Fibroblast of the conjunctiva (primary cell): ENCODE measurements around the gene CMTM1.
"Not testable (repeated sequence)": the region's sequence is repeated elsewhere in the genome, so short reads cannot be mapped to it uniquely, and the experiment has no call there.

Source experiments
- DNase-seq: peaks from one replicate; pipeline ENCODE4 v3.0.0-alpha.2; 2010; ENCODE audit warnings: low read depth

The CMTM1 gene

DNA sequence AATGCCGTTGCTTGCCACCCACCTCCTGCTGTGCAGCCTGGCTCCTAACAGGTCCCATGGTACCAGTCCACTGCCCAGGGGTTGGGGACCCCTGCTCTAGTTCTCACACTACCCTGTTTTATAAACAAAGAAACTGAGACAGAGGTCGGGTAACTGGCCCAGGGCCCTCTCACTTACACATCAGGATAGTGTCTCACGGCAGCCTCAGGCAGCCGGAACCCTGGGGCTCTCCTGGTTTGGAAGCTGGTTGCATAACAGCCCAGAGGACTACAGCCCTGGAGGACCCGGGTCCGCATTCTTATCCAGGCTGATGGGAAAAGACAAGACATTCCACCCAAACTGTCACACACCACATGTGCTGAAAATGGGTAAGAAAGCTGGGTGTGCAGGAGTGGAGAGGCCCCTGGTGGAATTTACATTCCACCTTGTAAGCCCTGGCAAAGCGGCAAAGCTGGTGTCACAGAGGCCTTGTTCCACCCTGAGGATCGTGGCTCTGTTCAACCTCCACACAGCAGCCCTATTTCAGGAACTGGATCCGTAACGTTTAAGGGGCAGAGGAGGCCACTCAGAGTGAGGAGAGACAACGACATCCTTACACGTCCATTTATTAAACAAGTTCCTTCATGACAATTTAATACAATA lies 48.0 kb downstream of the CMTM1 start:
- DNase-seq = no peak

DNA sequence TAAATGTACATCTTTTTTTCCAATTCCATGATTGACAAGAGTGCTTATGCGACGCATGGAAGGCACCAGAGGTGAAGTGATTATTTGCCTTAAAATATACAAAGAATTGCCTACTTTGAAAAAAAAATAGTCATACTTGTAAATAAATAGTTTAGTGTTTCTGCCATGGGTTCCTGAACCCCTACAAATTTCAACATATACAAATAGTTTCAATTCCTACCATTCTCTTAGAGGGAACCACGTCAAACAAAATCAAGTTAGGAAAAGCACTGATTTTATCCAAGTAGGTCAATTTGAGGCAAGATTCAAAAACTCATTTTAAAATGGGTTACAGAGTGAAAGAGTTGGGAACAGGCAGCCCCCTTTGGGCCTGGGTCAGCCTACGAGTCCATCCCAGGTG lies 49.9 kb downstream of the CMTM1 start:
- DNase-seq = no peak

DNA sequence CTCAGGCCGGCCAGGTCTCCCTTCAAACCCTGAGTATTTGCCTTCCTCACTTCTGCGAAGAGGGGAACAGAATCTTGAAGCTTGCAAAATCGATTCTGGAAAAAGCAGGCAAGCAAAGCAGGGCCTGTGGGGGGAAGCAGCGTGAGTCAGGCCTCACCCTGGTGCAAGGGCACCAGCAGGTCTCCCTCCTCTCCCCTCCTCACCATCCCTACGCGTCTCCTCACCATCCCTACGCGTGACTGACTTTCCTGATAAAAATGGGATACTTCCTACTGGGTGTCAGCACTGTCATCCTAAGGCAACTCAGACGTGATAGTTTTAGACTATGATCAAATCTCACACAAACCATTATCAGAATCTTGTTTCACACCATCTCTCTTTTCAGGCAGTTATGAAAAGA lies 50.4 kb downstream of the CMTM1 start:
- no peak for DNase-seq

DNA sequence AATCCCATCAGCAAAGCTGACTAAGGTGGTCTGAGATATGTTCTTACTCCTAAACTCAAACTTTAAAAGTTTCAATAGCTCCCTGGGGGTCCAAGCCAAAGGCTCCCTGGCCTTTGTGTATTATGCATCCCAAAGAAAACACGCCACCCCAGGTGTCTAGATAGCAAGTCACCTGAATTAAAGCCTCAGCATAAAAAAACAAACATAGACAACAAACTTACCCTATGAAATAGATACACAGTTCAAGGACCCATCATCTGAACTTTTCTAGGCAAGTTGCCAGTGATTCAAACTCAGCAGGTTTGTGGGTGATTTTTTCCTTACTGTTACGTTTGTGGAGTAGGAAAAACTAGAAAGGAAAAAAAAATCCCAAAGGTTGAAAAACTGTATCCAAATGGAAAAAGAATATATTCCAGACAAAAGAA lies 50.8 kb downstream of the CMTM1 start:
- no peak for DNase-seq

DNA sequence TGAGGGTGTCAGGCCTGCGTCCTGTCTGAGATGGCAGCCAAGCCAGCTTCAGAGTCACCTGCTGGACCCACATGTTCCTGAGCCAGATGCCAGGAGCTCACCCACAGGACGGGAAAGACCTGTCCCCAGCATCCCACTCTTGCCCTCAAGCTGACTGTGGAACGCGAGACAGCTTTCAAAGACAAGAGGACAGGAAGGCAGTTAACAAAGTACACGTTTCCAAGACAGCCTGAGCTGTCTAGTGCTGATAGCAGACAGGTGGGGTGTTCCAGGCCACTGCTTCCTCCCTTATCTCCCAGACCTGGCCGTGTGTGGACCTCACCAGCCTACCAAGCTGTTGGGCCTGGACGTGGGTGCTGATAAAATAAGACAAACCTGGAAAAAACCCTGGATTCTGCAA lies 51.5 kb downstream of the CMTM1 start:
- no peak for DNase-seq

DNA sequence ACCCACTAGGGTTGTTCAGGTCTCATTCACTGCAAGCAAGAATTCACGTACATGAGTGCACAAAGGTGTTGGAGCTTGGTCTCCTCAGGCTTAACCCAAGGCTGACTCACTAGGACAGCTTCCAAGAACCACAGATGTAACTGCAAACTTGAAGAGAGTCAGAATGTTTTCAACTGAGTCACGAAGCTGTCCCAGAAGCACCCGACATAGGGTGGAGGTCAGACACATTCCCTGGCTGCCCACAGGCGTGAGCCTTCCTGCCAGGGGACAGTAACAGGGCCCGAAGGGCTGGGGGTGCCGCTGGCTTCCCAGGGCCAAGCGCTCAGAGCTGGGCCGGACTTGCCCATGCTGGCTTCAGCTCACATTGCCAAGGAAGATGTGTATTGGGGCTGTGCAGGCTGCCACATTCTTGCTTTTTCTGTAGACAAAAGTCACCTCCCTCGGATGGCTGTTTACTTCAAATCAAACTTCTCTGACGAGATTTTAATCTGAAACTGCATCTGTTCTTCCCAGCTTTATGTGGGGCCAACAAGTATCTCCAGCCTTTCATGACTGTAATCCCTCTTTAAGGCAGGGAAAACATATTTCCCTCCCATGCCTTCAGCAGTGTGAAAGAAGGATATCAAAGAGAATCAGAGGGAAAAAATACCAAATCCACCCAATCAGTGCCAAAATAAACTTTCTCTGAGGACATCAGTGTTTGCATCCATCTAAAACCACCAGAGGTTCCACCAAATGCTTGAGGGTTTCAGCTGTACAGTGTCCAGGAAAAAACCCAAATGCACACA lies 52.5 kb downstream of the CMTM1 start:
- DNase-seq = peak; percentile 77

DNA sequence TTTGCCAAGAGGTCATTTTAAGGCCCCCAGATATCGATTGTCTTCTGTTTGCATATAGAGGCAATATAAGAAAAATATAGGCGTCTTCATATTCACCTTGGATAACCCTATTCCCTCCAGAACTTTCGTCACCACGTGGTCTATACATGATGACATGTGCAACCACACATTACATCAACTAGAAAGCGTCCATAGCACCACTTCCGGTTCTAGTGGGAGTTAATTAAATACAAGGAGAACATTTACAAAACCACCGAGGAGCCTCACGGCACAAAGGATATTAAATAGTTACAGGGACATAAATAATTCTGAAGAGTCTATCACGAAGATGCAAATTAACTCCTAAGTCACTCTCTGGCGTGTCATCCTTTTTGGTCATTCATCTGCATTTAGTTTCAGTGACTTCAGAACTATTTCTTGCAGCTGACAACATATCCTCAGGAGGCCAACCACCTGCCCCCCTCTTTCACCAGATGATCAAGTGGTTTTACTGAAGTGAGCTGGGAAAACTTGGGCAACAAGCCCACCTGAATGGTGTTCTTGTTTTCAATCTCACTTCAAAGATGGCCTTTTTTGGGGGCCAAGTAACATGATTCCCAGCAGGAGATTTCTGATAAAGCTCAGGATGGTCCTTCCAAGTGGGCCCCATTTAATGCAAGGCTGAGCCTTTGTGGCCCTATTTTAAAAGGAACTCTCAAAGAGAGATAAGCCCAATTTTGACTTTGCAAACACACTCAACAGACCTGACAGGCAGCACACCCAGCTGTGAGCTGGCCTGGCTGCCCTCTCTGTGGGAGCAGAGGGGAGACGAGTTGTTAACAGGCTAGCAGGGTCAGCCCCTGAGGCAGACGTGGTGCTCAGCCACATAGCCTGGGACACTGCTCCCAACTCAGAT lies 53.5 kb downstream of the CMTM1 start:
- no peak for DNase-seq

DNA sequence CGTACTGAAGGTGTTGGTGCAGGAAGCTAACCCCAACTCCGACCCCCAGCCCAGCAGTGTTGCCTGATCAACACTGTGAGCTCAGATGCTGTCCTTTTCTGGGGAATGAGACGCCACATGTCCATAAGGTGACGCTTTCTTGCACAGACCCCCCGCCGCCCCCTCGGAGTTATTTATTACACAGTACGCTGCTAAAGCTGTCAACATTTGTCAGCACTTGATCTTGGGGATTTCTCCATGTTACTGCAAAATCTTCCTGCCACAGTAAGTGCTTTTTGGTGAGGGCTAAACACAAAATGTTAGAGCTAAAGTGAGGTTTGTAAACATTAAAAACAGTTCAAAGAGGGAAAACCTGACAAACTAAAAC lies 54.2 kb downstream of the CMTM1 start:
- no peak for DNase-seq

DNA sequence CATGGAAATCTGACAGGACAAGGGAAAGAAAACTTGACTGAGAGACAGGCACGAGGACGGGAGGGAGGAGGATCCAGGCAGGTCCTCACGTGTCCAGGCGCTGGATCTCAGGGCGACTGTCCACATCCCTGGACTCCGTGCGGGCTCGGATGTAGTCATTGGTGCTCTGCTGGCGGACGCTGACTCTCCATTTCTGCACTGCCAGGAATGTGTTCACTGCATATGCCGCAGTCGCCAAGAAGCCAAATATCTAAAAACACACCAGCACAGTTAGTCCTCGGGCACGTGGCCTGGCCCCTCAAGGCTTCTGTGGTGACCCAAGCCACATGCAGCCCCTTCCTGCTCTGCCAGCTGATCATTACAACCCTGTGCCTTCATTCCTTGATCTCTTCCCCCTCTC lies 55.7 kb downstream of the CMTM1 start:
- DNase-seq = no peak

DNA sequence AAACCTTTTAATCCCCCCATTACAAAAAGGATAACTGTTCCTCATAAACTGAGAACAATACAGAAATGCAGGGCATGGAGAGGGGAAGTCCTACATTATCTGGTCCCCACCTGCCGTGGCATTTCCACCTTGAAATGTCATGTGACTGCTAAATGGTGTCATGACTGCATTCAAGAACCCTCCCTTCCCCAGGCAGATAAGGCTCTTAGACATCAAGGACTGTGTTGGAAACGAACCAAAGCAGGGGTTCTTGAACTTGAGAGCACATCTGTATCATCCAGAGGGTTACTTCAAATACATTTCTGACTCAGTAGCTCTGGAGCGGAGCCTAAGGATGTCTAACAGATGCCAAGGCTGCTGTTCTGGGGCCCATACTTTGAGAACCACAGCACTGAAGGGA lies 56.6 kb downstream of the CMTM1 start:
- DNase-seq = no peak

DNA sequence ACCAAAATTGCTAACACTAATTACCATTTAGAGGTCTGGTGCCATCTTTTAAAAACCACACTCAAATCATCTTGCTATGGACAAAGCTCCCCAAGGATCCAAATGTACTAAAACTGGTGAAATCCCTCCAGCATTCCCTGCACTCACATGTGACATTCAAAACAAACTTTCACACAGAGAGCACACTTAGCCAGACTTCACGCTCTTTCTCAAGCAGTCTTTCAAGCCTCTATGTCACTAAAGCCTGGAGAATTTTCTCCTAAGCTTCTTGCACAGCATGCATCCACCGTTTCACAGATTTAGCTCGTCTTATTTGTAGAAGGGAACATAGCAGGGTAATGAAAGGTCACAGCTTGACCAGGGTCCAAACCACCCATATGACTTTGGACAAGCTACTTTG lies 57.5 kb downstream of the CMTM1 start:
- no peak for DNase-seq

DNA sequence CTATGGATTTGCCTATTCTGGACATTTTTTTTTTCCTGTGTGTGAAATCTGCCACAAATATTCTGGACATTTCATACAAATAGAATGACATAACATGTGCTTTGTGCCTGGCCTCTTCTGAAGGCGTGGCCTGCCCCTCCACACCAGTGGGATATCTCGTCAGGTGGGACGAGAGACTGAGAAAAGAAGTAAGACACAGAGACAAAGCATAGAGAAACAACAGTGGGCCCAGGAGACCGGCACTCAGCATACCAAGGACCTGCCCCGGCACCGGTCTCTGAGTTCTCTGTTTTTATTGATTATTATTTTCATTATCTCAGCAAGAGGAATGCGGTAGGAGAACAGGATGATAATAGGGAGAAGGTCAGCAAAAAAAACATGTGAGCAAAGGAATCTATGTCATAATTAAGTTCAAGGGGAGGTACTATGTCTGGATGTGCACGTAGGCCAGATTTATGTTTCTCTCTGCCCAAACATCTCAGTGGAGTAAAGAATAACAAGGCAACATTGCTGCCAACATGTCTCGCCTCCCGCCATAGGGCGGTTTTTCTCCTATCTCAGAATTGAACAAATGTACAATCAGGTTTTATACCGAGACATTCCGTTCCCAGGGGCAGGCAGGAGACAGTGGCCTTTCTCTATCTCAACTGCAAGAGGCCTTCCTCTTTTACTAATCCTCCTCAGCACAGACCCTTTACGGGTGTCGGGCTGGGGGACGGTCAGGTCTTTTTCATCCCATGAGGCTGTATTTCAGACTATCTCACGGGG lies 61.6 kb downstream of the CMTM1 start:
- DNase-seq = not testable (repeated sequence)
